ENCODE measurements around the gene BCL7A. TPM values are rescaled to one million over a fixed set of nuclear protein-coding genes. Genes with fewer than 3 reads are reported as not detected.

BCL7A gene
- total and polyA plus RNA-seq, 10 of the 15 experiments (the other 5 are each of a cell fraction or from before 2014, with no cell fraction given) = 0.37 to 17.2 (median 11.7) TPM

DNA sequence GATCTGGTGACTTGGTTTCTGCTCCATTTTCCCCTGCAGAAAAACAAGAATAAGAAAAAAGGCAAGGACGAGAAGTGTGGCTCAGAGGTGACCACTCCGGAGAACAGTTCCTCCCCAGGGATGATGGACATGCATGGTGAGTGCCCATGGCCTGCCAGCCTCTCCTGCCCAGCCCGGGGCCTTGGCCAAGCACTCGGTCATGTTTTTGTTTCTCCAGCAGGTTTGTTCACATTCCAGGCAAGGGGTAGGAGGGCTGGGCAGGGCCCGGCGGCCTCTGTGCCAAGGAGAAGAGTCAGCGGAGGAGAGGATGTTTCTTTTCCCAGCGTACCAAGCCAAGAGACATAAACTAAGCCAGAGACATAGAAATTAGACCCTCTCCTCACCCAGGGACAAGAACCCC, 13.6 kb downstream of the BCL7A start:
- BruUV-seq (replicated peaks) = no TSS peak
- H3K79me2 ChIP-seq (ENCODE audit: control insufficient read depth, insufficient read depth, low read length) = no peaks in the 10 kb centered on the region

More for the DNA sequence above, 13.6 kb downstream of the BCL7A start:
- TF ChIP-seq SREBF2 (IDR thresholded peaks at IDR 0.05; ENCODE audit: low read length) (no peak), SIN3A (IDR thresholded peaks at IDR 0.05; ENCODE audit: low read depth, low read length) (no peak), ZNF274 (IDR thresholded peaks at IDR 0.05; ENCODE audit: insufficient read depth, insufficient read length) (no peak), RB1 (IDR thresholded peaks at IDR 0.05; ENCODE audit: borderline replicate concordance) (no peak), EP300 (IDR thresholded peaks at IDR 0.05; ENCODE audit: borderline replicate concordance in 1 of 2, control insufficient read depth in 1 of 2, low read depth in 2 of 2, low read length in 2 of 2) (no peak), RELA (IDR thresholded peaks at IDR 0.05; ENCODE audit: borderline replicate concordance, partially characterized antibody) (no peak), TBL1XR1 (IDR thresholded peaks at IDR 0.05; ENCODE audit: low read depth, low read length) (no peak), BMI1 (IDR thresholded peaks at IDR 0.05; ENCODE audit: borderline replicate concordance) (no peak), CBX5 (IDR thresholded peaks at IDR 0.05; ENCODE audit: low read depth) (no peak), ZNF217 (IDR thresholded peaks at IDR 0.05) (no peak), HDAC2 (IDR thresholded peaks at IDR 0.05) (no peak), NBN (IDR thresholded peaks at IDR 0.05) (no peak), POU2F2 (IDR thresholded peaks at IDR 0.05; ENCODE audit: borderline replicate concordance, low read depth, low read length) (no peak), SMARCA5 (IDR thresholded peaks at IDR 0.05) (no peak)
- TF ChIP-seq, protein P1, sequence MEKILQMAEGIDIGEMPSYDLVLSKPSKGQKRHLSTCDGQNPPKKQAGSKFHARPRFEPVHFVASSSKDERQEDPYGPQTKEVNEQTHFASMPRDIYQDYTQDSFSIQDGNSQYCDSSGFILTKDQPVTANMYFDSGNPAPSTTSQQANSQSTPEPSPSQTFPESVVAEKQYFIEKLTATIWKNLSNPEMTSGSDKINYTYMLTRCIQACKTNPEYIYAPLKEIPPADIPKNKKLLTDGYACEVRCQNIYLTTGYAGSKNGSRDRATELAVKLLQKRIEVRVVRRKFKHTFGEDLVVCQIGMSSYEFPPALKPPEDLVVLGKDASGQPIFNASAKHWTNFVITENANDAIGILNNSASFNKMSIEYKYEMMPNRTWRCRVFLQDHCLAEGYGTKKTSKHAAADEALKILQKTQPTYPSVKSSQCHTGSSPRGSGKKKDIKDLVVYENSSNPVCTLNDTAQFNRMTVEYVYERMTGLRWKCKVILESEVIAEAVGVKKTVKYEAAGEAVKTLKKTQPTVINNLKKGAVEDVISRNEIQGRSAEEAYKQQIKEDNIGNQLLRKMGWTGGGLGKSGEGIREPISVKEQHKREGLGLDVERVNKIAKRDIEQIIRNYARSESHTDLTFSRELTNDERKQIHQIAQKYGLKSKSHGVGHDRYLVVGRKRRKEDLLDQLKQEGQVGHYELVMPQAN (conservative IDR thresholded peaks at IDR 0.05) = no peak
- TF ChIP-seq, protein P2, sequence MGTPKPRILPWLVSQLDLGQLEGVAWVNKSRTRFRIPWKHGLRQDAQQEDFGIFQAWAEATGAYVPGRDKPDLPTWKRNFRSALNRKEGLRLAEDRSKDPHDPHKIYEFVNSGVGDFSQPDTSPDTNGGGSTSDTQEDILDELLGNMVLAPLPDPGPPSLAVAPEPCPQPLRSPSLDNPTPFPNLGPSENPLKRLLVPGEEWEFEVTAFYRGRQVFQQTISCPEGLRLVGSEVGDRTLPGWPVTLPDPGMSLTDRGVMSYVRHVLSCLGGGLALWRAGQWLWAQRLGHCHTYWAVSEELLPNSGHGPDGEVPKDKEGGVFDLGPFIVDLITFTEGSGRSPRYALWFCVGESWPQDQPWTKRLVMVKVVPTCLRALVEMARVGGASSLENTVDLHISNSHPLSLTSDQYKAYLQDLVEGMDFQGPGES (IDR thresholded peaks at IDR 0.05) = no peak
- TF ChIP-seq, protein P3, sequence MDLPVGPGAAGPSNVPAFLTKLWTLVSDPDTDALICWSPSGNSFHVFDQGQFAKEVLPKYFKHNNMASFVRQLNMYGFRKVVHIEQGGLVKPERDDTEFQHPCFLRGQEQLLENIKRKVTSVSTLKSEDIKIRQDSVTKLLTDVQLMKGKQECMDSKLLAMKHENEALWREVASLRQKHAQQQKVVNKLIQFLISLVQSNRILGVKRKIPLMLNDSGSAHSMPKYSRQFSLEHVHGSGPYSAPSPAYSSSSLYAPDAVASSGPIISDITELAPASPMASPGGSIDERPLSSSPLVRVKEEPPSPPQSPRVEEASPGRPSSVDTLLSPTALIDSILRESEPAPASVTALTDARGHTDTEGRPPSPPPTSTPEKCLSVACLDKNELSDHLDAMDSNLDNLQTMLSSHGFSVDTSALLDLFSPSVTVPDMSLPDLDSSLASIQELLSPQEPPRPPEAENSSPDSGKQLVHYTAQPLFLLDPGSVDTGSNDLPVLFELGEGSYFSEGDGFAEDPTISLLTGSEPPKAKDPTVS (IDR thresholded peaks at IDR 0.05; ENCODE audit: low read depth, low read length) = no peak
- TF ChIP-seq, protein P4, sequence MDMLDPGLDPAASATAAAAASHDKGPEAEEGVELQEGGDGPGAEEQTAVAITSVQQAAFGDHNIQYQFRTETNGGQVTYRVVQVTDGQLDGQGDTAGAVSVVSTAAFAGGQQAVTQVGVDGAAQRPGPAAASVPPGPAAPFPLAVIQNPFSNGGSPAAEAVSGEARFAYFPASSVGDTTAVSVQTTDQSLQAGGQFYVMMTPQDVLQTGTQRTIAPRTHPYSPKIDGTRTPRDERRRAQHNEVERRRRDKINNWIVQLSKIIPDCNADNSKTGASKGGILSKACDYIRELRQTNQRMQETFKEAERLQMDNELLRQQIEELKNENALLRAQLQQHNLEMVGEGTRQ (IDR thresholded peaks at IDR 0.05; ENCODE audit: borderline replicate concordance, low read depth, low read length) = no peak
- POLR2A ChIA-PET = interaction anchor here (0.7 kb wide), 1 partner anchor 242 kb away, joined by 3 read pairs; no protein-coding TSS in a partner anchor
- H2AFZ ChIP-seq (ENCODE audit: control insufficient read depth, low read depth, low read length) = no peak overlapping the region
- no peaks in the 10 kb centered on the region; a peak in 1 of 4 replicates for H3K36me3 ChIP-seq (ENCODE audit: control insufficient read depth in 2 of 2, insufficient read depth in 2 of 2, low read length in 1 of 2)
- peaks cover 10% of the 10 kb centered on the region for H3K4me1 ChIP-seq (ENCODE audit: control insufficient read depth, insufficient read depth, low read length)
- no peak for ATAC-seq
- no peaks in the 10 kb centered on the region for H3K9me3 ChIP-seq (replicated peaks; ENCODE audit: control insufficient read depth, insufficient read depth, low read length)
- no peaks in the 10 kb centered on the region for H3K27me3 ChIP-seq (replicated peaks in 1 of 2; ENCODE audit: control insufficient read depth in 2 of 2, insufficient read depth in 2 of 2, low read length in 1 of 2)
- H3K4me3 ChIP-seq = no peak overlapping the region
- H3K4me2 ChIP-seq (ENCODE audit: control insufficient read depth, insufficient read depth) = no peak overlapping the region
- no peaks in the 10 kb centered on the region for H4K20me1 ChIP-seq (ENCODE audit: control insufficient read depth, insufficient read depth)
- no peak overlapping the region for H3K9ac ChIP-seq (ENCODE audit: control insufficient read depth, insufficient read depth, low read length)
- H3K27ac ChIP-seq (ENCODE audit: control insufficient read depth, insufficient read depth) = no peak overlapping the region
- in situ Hi-C loops (cut with MboI) (no loop called here), intact Hi-C loops (cut with micrococcal nuclease; ENCODE audit: unreplicated experiment) (no loop called here)
- WGBS (ENCODE audit: insufficient coverage, insufficient replicate concordance, low lambda C conversion rate, missing lambda C conversion rate) = 81% methylated on average over 8 of the region's 8 CpGs
- RAD21 ChIA-PET (ENCODE audit: unreplicated experiment) = no interaction called here
- SMC1A ChIA-PET (ENCODE audit: uncharacterized antibody, unreplicated experiment) = no interaction called here
- CTCF ChIA-PET = no interaction called here
- DNase-seq (ENCODE audit: low read depth, low spot score) = no peak
- no peak for FAIRE-seq

Measured in GM12878 (cell line).